PC-3 (cell line): ENCODE measurements around the gene COL25A1. TPM values are rescaled to one million over a fixed set of nuclear protein-coding genes. Genes with fewer than 3 reads are reported as not detected.
A peak's percentile ranks its signal among the peaks of the same experiment; 100 is the strongest.

Experiments used
- ATAC-seq: fragments of 200-7000 bp; cut with Tn5 transposase; 2 replicates; pipeline ENCODE4 v1.9.1; 2020; ENCODE audit warnings: mild to moderate bottlenecking, moderate library complexity
- BruUV-seq: library from RNA; stranded (reverse); fragments of 400-500 nt; replicated peaks from 2 replicates; lab custom pipeline; 2021; lab: Mats Ljungman, UMichigan
- CTCF ChIA-PET: fragments of 300-600 bp; sonication (Branson Sonifier 250); formaldehyde crosslinking; loops from one replicate; lab custom pipeline; 2022; ENCODE audit warnings: antibody characterized with exemption; lab: Charles Lee
- POLR2A ChIA-PET: fragments of 300-600 bp; sonication (Branson Sonifier 250); formaldehyde crosslinking; loops from one replicate; lab custom pipeline; 2022; ENCODE audit warnings: antibody characterized with exemption; ENCODE audit not compliant: unreplicated experiment; lab: Charles Lee
- DNase-seq: peaks from one replicate; pipeline ENCODE4 v3.0.0-alpha.2; 2015
- H2AFZ ChIP-seq: fragments of 300-600 bp; sonication (generic); 2 replicates; pipeline ENCODE4 v1.6.0; 2016; ENCODE audit warnings: antibody characterized with exemption, low read length
- H3F3A ChIP-seq: fragments of 300-600 bp; sonication (generic); one replicate; pipeline ENCODE4 v1.6.0; 2017; ENCODE audit warnings: antibody characterized with exemption, low read length, control low read depth, mild to moderate bottlenecking; ENCODE audit not compliant: unreplicated experiment
- H3K27ac ChIP-seq: fragments of 300-600 bp; sonication (generic); 2 replicates; pipeline ENCODE4 v1.5.1; 2016; ENCODE audit warnings: mild to moderate bottlenecking, low read length
- H3K27me3 ChIP-seq: fragments of 300-600 bp; sonication (generic); 2 replicates; pipeline ENCODE4 v1.6.1; 2016; ENCODE audit warnings: low read length, mixed read lengths
- H3K36me3 ChIP-seq: fragments of 300-600 bp; sonication (generic); 2 replicates; pipeline ENCODE4 v1.6.1; 2016; ENCODE audit warnings: low read depth, mixed run types, low read length, mixed read lengths
- H3K4me1 ChIP-seq: fragments of 300-600 bp; sonication (generic); 2 replicates; pipeline ENCODE4 v1.5.1; 2016; ENCODE audit warnings: low read length; ENCODE audit not compliant: insufficient read depth
- H3K4me2 ChIP-seq: fragments of 300-600 bp; sonication (generic); 2 replicates; pipeline ENCODE4 v1.6.0; 2016; ENCODE audit warnings: low read length
- H3K4me3 ChIP-seq: fragments of 300-600 bp; sonication (generic); 2 replicates; pipeline ENCODE4 v1.5.1; 2016; ENCODE audit warnings: mild to moderate bottlenecking, low read length, mixed read lengths
- H3K79me2 ChIP-seq: fragments of 300-600 bp; sonication (generic); 2 replicates; pipeline ENCODE4 v1.6.1; 2017; ENCODE audit warnings: low read length, mixed read lengths
- H3K9ac ChIP-seq: fragments of 300-600 bp; sonication (generic); 2 replicates; pipeline ENCODE4 v1.6.0; 2016; ENCODE audit warnings: mild to moderate bottlenecking, low read length
- H3K9me2 ChIP-seq: fragments of 300-600 bp; sonication (generic); replicated peaks from 2 replicates; pipeline ENCODE4 v1.6.1; 2016; ENCODE audit warnings: mixed run types, low read length, mixed read lengths
- H3K9me3 ChIP-seq: fragments of 300-600 bp; sonication (generic); 2 replicates; pipeline ENCODE4 v1.6.1; 2016; ENCODE audit warnings: low read length, mixed read lengths
- H4K20me1 ChIP-seq: fragments of 300-600 bp; sonication (generic); 2 replicates; pipeline ENCODE4 v1.6.1; 2016; ENCODE audit warnings: low read length, mixed read lengths
- EZH2 ChIP-seq: fragments of 300-600 bp; sonication (generic); IDR thresholded peaks from one replicate; pipeline ENCODE4 v1.6.1; 2017; ENCODE audit warnings: antibody characterized with exemption, mild to moderate bottlenecking, low read length; ENCODE audit not compliant: unreplicated experiment
- EZH2phosphoT487 ChIP-seq: fragments of 300-600 bp; sonication (generic); IDR thresholded peaks from 2 replicates; pipeline ENCODE4 v1.6.1; 2018; ENCODE audit warnings: mild to moderate bottlenecking, antibody characterized with exemption, low read length, borderline replicate concordance
- intact Hi-C: fragments of 100-400 bp; cut with micrococcal nuclease; formaldehyde crosslinking; loops from 2 replicates; pipeline ENCODE4 v1.9.0; 2023
- total RNA-seq: library from RNA; depleted of rRNA; stranded (reverse); fragments of >200 nt; gene quantifications from 2 replicates; pipeline ENCODE4 v1.2.3, GENCODE V29; 2014
- TF ChIP-seq, protein P1 (sequence below): fragments of 300-600 bp; sonication (generic); conservative IDR thresholded peaks from 2 replicates; pipeline ENCODE4 v1.5.1; 2017; ENCODE audit warnings: antibody characterized with exemption, low read depth, mild to moderate bottlenecking, low read length

The COL25A1 gene
- total RNA-seq, 1 experiment from 2014 or later = not detected

DNA sequence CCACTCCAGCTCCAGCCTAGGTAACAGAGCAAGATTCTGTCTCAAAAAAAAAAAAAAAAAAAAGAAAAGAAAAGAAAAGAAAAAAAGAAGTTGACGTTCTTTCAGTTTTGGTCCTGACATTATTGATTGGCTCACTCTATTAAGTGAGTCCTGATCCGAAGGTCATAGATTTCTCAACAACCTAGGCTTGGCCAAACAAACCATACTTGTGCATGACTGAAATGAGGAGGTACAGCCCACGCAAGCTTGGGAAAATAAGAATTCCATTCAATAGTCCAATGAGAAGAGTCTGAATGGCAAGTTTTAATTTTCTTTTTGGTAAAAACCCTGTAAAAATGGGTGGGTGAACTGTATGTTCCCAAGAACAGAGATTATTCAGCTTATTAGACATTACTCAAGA is 536.4 kb downstream of the COL25A1 start:
- no peak for DNase-seq
- 0 out of 2 replicates have a peak, but pooled peaks cover 4% of the 10 kb centered on the region for H3K4me1 ChIP-seq
- no peak for TF ChIP-seq EZH2
- TF ChIP-seq EZH2phosphoT487 = no peak
- TF ChIP-seq, protein P1, sequence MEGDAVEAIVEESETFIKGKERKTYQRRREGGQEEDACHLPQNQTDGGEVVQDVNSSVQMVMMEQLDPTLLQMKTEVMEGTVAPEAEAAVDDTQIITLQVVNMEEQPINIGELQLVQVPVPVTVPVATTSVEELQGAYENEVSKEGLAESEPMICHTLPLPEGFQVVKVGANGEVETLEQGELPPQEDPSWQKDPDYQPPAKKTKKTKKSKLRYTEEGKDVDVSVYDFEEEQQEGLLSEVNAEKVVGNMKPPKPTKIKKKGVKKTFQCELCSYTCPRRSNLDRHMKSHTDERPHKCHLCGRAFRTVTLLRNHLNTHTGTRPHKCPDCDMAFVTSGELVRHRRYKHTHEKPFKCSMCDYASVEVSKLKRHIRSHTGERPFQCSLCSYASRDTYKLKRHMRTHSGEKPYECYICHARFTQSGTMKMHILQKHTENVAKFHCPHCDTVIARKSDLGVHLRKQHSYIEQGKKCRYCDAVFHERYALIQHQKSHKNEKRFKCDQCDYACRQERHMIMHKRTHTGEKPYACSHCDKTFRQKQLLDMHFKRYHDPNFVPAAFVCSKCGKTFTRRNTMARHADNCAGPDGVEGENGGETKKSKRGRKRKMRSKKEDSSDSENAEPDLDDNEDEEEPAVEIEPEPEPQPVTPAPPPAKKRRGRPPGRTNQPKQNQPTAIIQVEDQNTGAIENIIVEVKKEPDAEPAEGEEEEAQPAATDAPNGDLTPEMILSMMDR = no peak
- no peaks in the 10 kb centered on the region for H3K36me3 ChIP-seq
- no peak overlapping the region for H3K27ac ChIP-seq
- intact Hi-C loops = no loop called here
- no peaks in the 10 kb centered on the region for H3K79me2 ChIP-seq
- CTCF ChIA-PET = no interaction called here
- H3K9me3 ChIP-seq = no peaks in the 10 kb centered on the region
- POLR2A ChIA-PET = no interaction called here
- H2AFZ ChIP-seq = no peak overlapping the region
- H3K9me2 ChIP-seq = no peaks in the 10 kb centered on the region
- no TSS peak for BruUV-seq
- no peak overlapping the region for H3K4me3 ChIP-seq
- H3K9ac ChIP-seq = no peak overlapping the region
- no peak for ATAC-seq
- no peak overlapping the region for H3K4me2 ChIP-seq
- H3K27me3 ChIP-seq = peaks cover 25% of the 10 kb centered on the region
- no peaks in the 10 kb centered on the region for H3F3A ChIP-seq
- no peaks in the 10 kb centered on the region for H4K20me1 ChIP-seq

DNA sequence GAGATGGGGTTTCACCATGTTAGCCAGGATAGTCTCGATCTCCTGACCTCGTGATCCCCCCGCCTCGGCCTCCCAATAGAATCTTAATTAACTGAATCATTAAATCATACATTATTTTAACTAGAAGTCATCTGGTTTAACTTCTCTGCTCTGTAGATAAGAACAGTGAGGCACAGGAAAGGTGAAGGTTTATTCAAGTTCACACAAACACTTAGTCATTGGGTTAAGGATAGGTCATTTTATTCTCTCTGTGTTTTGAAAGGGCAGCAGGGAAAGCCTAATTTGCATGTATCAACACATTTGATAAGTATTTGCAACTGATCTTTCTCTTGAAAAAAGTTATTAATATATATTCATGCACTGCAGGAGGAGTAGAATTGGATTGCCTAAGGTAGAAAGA is 538.5 kb downstream of the COL25A1 start:
- BruUV-seq = no TSS peak
- Histone ChIP-seq H3K4me1 (0 out of 2 replicates have a peak, but pooled peaks cover 4% of the 10 kb centered on the region), H3K9me3 (no peaks in the 10 kb centered on the region), H4K20me1 (no peaks in the 10 kb centered on the region), H3K9me2 (no peaks in the 10 kb centered on the region), H2AFZ (no peak overlapping the region), H3F3A (no peaks in the 10 kb centered on the region), H3K4me3 (no peak overlapping the region), H3K9ac (no peak overlapping the region), H3K27ac (no peak overlapping the region), H3K79me2 (no peaks in the 10 kb centered on the region), H3K4me2 (no peak overlapping the region), H3K27me3 (peaks cover 41% of the 10 kb centered on the region), H3K36me3 (no peaks in the 10 kb centered on the region)
- intact Hi-C loops = no loop called here
- CTCF ChIA-PET = no interaction called here
- TF ChIP-seq, protein P1 = no peak
- TF ChIP-seq EZH2phosphoT487 (no peak), EZH2 (no peak)
- POLR2A ChIA-PET = no interaction called here
- DNase-seq (no peak), ATAC-seq (no peak)

DNA sequence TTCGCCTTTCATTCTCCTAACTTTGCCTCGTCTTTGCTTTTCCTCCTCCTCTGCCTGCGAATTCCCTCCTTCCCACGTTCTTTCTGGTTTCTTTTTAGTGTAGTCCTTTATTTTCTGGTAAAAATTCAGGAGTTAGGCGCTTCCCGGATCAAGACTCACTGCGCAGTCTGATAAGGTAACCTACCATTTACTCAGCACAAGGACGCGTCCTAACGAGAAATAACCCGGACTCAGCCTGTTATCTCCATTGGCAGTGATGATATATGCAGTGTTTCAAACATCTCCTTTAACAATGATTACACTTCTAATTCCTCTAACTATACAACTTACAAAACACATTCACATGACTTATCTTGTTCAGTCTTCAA is 539.2 kb downstream of the COL25A1 start:
- Histone ChIP-seq H3K9ac (no peak overlapping the region), H3K4me1 (0 out of 2 replicates have a peak, but pooled peaks cover 4% of the 10 kb centered on the region), H3K9me2 (no peaks in the 10 kb centered on the region), H2AFZ (peak overlapping the region; percentile 55), H3K9me3 (no peaks in the 10 kb centered on the region), H3K4me2 (peak overlapping the region; percentile 83), H3F3A (no peaks in the 10 kb centered on the region), H4K20me1 (no peaks in the 10 kb centered on the region), H3K27ac (no peak overlapping the region), H3K4me3 (peak overlapping the region; percentile 58), H3K79me2 (no peaks in the 10 kb centered on the region), H3K36me3 (no peaks in the 10 kb centered on the region), H3K27me3 (peaks cover 41% of the 10 kb centered on the region)
- intact Hi-C loops = no loop called here
- ATAC-seq (no peak), DNase-seq (no peak)
- TF ChIP-seq, protein P1 = no peak
- TF ChIP-seq EZH2phosphoT487 = no peak
- POLR2A ChIA-PET = no interaction called here
- CTCF ChIA-PET = no interaction called here
- no TSS peak for BruUV-seq
